HepG2 (cell line): ENCODE results near the gene CTNNBL1.

Source experiments
- ATF2 ChIP-seq: sonication (generic); formaldehyde crosslinking; IDR thresholded peaks from 2 replicates; pipeline ENCODE4 v1.4.0; 2020; ENCODE audit warnings: missing genetic modification reagents
- CBX5 ChIP-seq: sonication (generic); formaldehyde crosslinking; IDR thresholded peaks from 2 replicates; pipeline ENCODE4 v1.4.0; 2020; ENCODE audit warnings: missing genetic modification reagents, borderline replicate concordance
- ELF4 ChIP-seq: sonication (generic); formaldehyde crosslinking; IDR thresholded peaks from 2 replicates; pipeline ENCODE4 v1.5.0; 2020; ENCODE audit warnings: missing genetic modification reagents, mild to moderate bottlenecking, moderate library complexity, borderline replicate concordance
- SMC3 ChIP-seq: IDR thresholded peaks from 2 replicates; pipeline ENCODE4 v1.6.1; 2011; ENCODE audit warnings: low read length, improper control_type of control experiment

GRCh38 chr20:37849156-37849555 lies 155.3 kb downstream of the CTNNBL1 start:
- TF ChIP-seq SMC3 (no peak), ATF2 (CRISPR knock-in tag) (no peak), CBX5 (CRISPR knock-in tag) (no peak), ELF4 (CRISPR knock-in tag) (no peak)
